ENCODE results near the gene IL10RA.

The IL10RA gene

GRCh38 chr11:118048472-118049370, 62.5 kb downstream of the IL10RA start:
- DNase-seq = no peak

- no peak for DNase-seq
Measured at GRCh38 chr11:118049771-118050170, 63.6 kb downstream of the IL10RA start.

DNA sequence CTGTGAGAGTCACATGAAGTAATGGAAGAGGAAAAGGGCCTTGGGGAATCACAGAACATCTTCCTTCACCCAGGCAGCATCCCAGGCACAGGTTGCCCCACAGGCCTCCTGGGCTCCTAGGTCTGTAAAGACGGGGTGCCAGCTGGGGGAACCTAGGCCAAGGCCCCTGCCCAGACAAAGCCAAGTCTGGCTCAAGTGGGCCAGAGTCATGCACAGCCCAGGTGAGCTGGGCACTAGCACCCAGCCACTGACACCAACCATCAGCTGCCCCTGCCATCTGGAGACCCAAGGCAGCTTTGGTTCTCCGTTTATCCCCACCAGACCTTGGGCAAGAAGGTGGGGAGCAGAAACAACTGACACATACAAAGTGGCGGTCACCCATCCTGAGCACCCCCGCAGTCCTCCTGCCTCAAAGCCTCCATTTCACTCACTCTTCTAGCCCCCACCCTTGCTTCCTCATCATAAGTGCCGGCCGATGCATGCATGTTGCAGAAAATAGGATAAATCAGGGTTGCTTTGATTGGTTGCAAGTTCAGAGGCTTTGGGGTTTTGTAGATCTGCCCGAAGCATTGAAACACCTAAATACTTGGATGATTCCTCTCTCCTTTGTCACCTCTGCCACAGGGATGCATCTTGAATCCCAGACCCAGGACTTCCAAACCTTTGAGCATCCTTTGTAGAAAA, 64.2 kb downstream of the IL10RA start:
- no peak for DNase-seq
